ACC112 (cell line): ENCODE measurements around the gene PLEK.

Experiments used
- H2AFZ ChIP-seq: fragments of 200-600 bp; sonication (generic); one replicate; pipeline ENCODE4 v1.6.0; 2017; ENCODE audit warnings: antibody characterized with exemption, low read length; ENCODE audit not compliant: unreplicated experiment
- H3K27ac ChIP-seq: fragments of 200-600 bp; sonication (generic); 2 replicates; pipeline ENCODE4 v1.5.1; 2014; ENCODE audit warnings: low read depth, mild to moderate bottlenecking, antibody characterized with exemption, low read length, moderate library complexity
- H3K27me3 ChIP-seq: fragments of 200-600 bp; sonication (generic); 2 replicates; pipeline ENCODE4 v1.6.1; 2014; ENCODE audit warnings: mild to moderate bottlenecking, antibody characterized with exemption, low read length, moderate library complexity, mixed read lengths; ENCODE audit not compliant: insufficient read depth
- H3K36me3 ChIP-seq: fragments of 200-600 bp; sonication (generic); 2 replicates; pipeline ENCODE4 v1.6.1; 2016; ENCODE audit warnings: mild to moderate bottlenecking, antibody characterized with exemption, low read length, moderate library complexity, mixed read lengths; ENCODE audit not compliant: insufficient read depth
- H3K4me1 ChIP-seq: fragments of 200-600 bp; sonication (generic); one replicate; pipeline ENCODE4 v1.6.1; 2016; ENCODE audit warnings: low read length, mixed read lengths; ENCODE audit not compliant: insufficient read depth, unreplicated experiment, control insufficient read depth
- H3K4me3 ChIP-seq: fragments of 200-600 bp; sonication (generic); 2 replicates; pipeline ENCODE4 v1.5.1; 2014; ENCODE audit warnings: mild to moderate bottlenecking, low read depth, low read length
- H3K79me2 ChIP-seq: fragments of 200-600 bp; sonication (generic); one replicate; pipeline ENCODE4 v1.6.0; 2016; ENCODE audit warnings: low read length; ENCODE audit not compliant: control insufficient read depth, unreplicated experiment, insufficient read depth

Gene PLEK

GRCh38 chr2:68365087-68365486, at the start of gene PLEK:
Gene PLEK (plus strand): TSS chr2:68365282. CDS start chr2:68365352, 70 bp downstream.
- no peaks in the 10 kb centered on the region for H3K36me3 ChIP-seq
- no peak within 1 kb of the TSS for H3K4me3 ChIP-seq
- no peaks in the 10 kb centered on the region for H3K4me1 ChIP-seq
- H2AFZ ChIP-seq, result no peak within 1 kb of the TSS
- no peaks in the 10 kb centered on the region for H3K27me3 ChIP-seq
- H3K27ac ChIP-seq, result no peak within 1 kb of the TSS
- H3K79me2 ChIP-seq, result no peaks in the 10 kb centered on the region

- Histone ChIP-seq H3K4me3 (no peak overlapping the region), H3K36me3 (peaks cover 38% of the 10 kb centered on the region), H3K27me3 (no peaks in the 10 kb centered on the region), H3K79me2 (peaks cover 55% of the 10 kb centered on the region), H2AFZ (no peak overlapping the region), H3K27ac (no peak overlapping the region), H3K4me1 (peaks cover 12% of the 10 kb centered on the region)
These were observed 49.0 kb upstream of the PLEK start for GRCh38 chr2:68316111-68316510.

- H3K4me1 ChIP-seq, result peaks cover 12% of the 10 kb centered on the region
- peaks cover 33% of the 10 kb centered on the region for H3K36me3 ChIP-seq
- peak overlapping the region; percentile 70 for H3K27ac ChIP-seq
- H3K79me2 ChIP-seq, result peaks cover 49% of the 10 kb centered on the region
- H3K4me3 ChIP-seq, result peak overlapping the region; percentile 99
- peak overlapping the region; percentile 90 for H2AFZ ChIP-seq
- no peaks in the 10 kb centered on the region for H3K27me3 ChIP-seq
These were observed 46.8 kb upstream of the PLEK start for GRCh38 chr2:68317971-68318913.

GRCh38 chr2:68318914-68319397, 46.1 kb upstream of the PLEK start:
- H3K4me1 ChIP-seq, result peaks cover 12% of the 10 kb centered on the region
- peaks cover 26% of the 10 kb centered on the region for H3K36me3 ChIP-seq
- H2AFZ ChIP-seq, result peak overlapping the region; percentile 90
- peak overlapping the region; percentile 70 for H3K27ac ChIP-seq
- peaks cover 42% of the 10 kb centered on the region for H3K79me2 ChIP-seq
- H3K27me3 ChIP-seq, result no peaks in the 10 kb centered on the region
- H3K4me3 ChIP-seq, result peak overlapping the region; percentile 99

- H2AFZ ChIP-seq, result peak within 1 kb of the TSS; percentile 90
These were observed 45.5 kb upstream of the PLEK start, which contains the start of gene CNRIP1 for GRCh38 chr2:68319398-68320117. Gene CNRIP1 (minus strand): TSS chr2:68319949. CDS start chr2:68319400, 549 bp downstream.

GRCh38 chr2:68320118-68320641, 44.9 kb upstream of the PLEK start:
- Histone ChIP-seq H3K27me3 (no peaks in the 10 kb centered on the region), H3K4me1 (peaks cover 12% of the 10 kb centered on the region), H3K4me3 (peak overlapping the region; percentile 99), H3K27ac (peak overlapping the region; percentile 70), H2AFZ (peak overlapping the region; percentile 90), H3K79me2 (peaks cover 42% of the 10 kb centered on the region), H3K36me3 (peaks cover 17% of the 10 kb centered on the region)

More at GRCh38 chr2:68319398-68320117, 45.5 kb upstream of the PLEK start, which contains the start of gene CNRIP1:
- Histone ChIP-seq H3K27ac (peak within 1 kb of the TSS; percentile 70), H3K27me3 (no peaks in the 10 kb centered on the region), H3K36me3 (peaks cover 22% of the 10 kb centered on the region), H3K4me3 (peak within 1 kb of the TSS; percentile 99), H3K79me2 (peaks cover 42% of the 10 kb centered on the region), H3K4me1 (peaks cover 12% of the 10 kb centered on the region)

GRCh38 chr2:68325056-68325455, 40.0 kb upstream of the PLEK start:
- Histone ChIP-seq H2AFZ (no peak overlapping the region), H3K79me2 (no peaks in the 10 kb centered on the region), H3K27me3 (no peaks in the 10 kb centered on the region), H3K4me1 (peaks cover under 1% of the 10 kb centered on the region), H3K27ac (no peak overlapping the region), H3K4me3 (no peak overlapping the region), H3K36me3 (no peaks in the 10 kb centered on the region)

GRCh38 chr2:68328901-68329300, 36.2 kb upstream of the PLEK start:
- Histone ChIP-seq H2AFZ (no peak overlapping the region), H3K4me3 (no peak overlapping the region), H3K4me1 (peaks cover 11% of the 10 kb centered on the region), H3K27me3 (no peaks in the 10 kb centered on the region), H3K27ac (no peak overlapping the region), H3K79me2 (no peaks in the 10 kb centered on the region), H3K36me3 (no peaks in the 10 kb centered on the region)

- H3K4me1 ChIP-seq, result peaks cover 11% of the 10 kb centered on the region
- H3K4me3 ChIP-seq, result no peak overlapping the region
- H3K27me3 ChIP-seq, result no peaks in the 10 kb centered on the region
- no peak overlapping the region for H3K27ac ChIP-seq
- no peaks in the 10 kb centered on the region for H3K79me2 ChIP-seq
- H3K36me3 ChIP-seq, result no peaks in the 10 kb centered on the region
- no peak overlapping the region for H2AFZ ChIP-seq
These were observed 34.4 kb upstream of the PLEK start for GRCh38 chr2:68330691-68331090.

GRCh38 chr2:68333009-68333408, 32.1 kb upstream of the PLEK start:
- H3K4me3 ChIP-seq, result no peak overlapping the region
- H3K27me3 ChIP-seq, result no peaks in the 10 kb centered on the region
- H3K4me1 ChIP-seq, result peaks cover 19% of the 10 kb centered on the region
- H3K36me3 ChIP-seq, result no peaks in the 10 kb centered on the region
- no peak overlapping the region for H3K27ac ChIP-seq
- H3K79me2 ChIP-seq, result no peaks in the 10 kb centered on the region
- H2AFZ ChIP-seq, result no peak overlapping the region
